Inferior parietal cortex (tissue), 1 donor: Measurements from ENCODE around the gene FCER1A.

Experiments
- DNase-seq: peaks from one replicate; pipeline ENCODE4 v3.0.0-alpha.2; 2016; ENCODE audit errors: extremely low spot score

Gene FCER1A

GRCh38 chr1:159352436-159352835 is 50.3 kb downstream of the FCER1A start:
- no peak for DNase-seq
